Fibroblast of skin of right quadriceps (primary cell): ENCODE results near the gene NME9.
"Not testable (repeated sequence)": the region's sequence is repeated elsewhere in the genome, so short reads cannot be mapped to it uniquely, and the experiment has no call there.

Experiments used
- DNase-seq: peaks from one replicate; pipeline ENCODE4 v3.0.0-alpha.2; 2013

The NME9 gene

GRCh38 chr3:138329127-138329983 lies at the start of gene NME9:
Gene NME9, minus strand, starts transcription at chr3:138329851. Its CDS starts 516 bp downstream, at chr3:138329335.
- DNase-seq, result peak; percentile 74

GRCh38 chr3:138378990-138379389 lies 49.3 kb upstream of the NME9 start:
- no peak for DNase-seq

GRCh38 chr3:138378331-138378730 lies 48.7 kb upstream of the NME9 start:
- DNase-seq, result no peak

- DNase-seq, result no peak
Observed at GRCh38 chr3:138377804-138378203, 48.2 kb upstream of the NME9 start.

- DNase-seq, result not testable (repeated sequence)
Observed at GRCh38 chr3:138377212-138377611, 47.6 kb upstream of the NME9 start.

GRCh38 chr3:138376663-138377062 lies 47.0 kb upstream of the NME9 start:
- DNase-seq, result no peak

GRCh38 chr3:138375447-138375846 lies 45.8 kb upstream of the NME9 start:
- no peak for DNase-seq

- no peak for DNase-seq
Observed at GRCh38 chr3:138374573-138375134, 45.0 kb upstream of the NME9 start.

GRCh38 chr3:138373736-138374094 lies 44.1 kb upstream of the NME9 start:
- DNase-seq, result no peak

GRCh38 chr3:138373087-138373735 lies 43.6 kb upstream of the NME9 start:
- DNase-seq, result no peak

GRCh38 chr3:138371070-138371965 lies 41.7 kb upstream of the NME9 start:
- DNase-seq, result no peak

GRCh38 chr3:138370321-138370720 lies 40.7 kb upstream of the NME9 start:
- no peak for DNase-seq

- no peak for DNase-seq
Observed at GRCh38 chr3:138369151-138369900, 39.7 kb upstream of the NME9 start.

- DNase-seq, result no peak
Observed at GRCh38 chr3:138367911-138368310, 38.3 kb upstream of the NME9 start.

GRCh38 chr3:138367326-138367850 lies 37.7 kb upstream of the NME9 start:
- no peak for DNase-seq

- no peak for DNase-seq
Observed at GRCh38 chr3:138366006-138366759, 36.5 kb upstream of the NME9 start.

- no peak for DNase-seq
Observed at GRCh38 chr3:138365253-138365555, 35.6 kb upstream of the NME9 start.

GRCh38 chr3:138364356-138365252 lies 35.0 kb upstream of the NME9 start:
- DNase-seq, result no peak

GRCh38 chr3:138363322-138363721 lies 33.7 kb upstream of the NME9 start:
- no peak for DNase-seq

- DNase-seq, result no peak
Observed at GRCh38 chr3:138362538-138362937, 32.9 kb upstream of the NME9 start.
